ENCODE results near the gene ATAD2B. TPM values are rescaled to one million over a fixed set of nuclear protein-coding genes. Genes with fewer than 3 reads are reported as not detected.
"Not testable (repeated sequence)": the region's sequence is repeated elsewhere in the genome, so short reads cannot be mapped to it uniquely, and the experiment has no call there.

Gene ATAD2B
- polyA plus RNA-seq, 3 donors, result 2.0 to 3.9 (median 3.2) TPM

GRCh38 chr2:23772056-23772455 lies 154.9 kb downstream of the ATAD2B start:
- WGBS, 3 donors, result 48 to 81% (median 57%) methylated on average over 1 of the region's 1 CpG
- H3K27ac ChIP-seq (ENCODE audit: low read depth, low read length), result no peak overlapping the region

DNA sequence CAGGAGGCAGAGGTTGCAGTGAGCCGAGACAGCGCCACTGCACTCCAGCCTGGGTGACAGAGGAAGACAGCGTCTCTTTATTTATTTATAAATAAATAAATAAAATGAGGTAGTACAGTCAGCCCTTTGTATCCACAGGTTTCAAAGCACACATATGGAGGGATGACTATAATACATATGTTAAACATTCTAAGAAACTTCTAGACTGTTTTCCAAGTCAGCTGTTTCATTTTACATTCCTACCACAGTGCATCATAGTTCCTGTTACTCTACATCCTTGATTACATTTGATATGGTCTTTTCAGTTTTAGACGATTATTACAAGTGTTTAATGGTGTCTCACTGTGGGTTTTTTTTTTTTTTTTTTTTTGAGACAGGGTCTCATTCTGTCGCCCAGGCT lies 157.6 kb downstream of the ATAD2B start:
- no peak overlapping the region for H3K27ac ChIP-seq (ENCODE audit: low read depth, low read length)
- WGBS, 3 donors, result 94 to 98% (median 95%) methylated on average over 5 of the region's 5 CpGs

DNA sequence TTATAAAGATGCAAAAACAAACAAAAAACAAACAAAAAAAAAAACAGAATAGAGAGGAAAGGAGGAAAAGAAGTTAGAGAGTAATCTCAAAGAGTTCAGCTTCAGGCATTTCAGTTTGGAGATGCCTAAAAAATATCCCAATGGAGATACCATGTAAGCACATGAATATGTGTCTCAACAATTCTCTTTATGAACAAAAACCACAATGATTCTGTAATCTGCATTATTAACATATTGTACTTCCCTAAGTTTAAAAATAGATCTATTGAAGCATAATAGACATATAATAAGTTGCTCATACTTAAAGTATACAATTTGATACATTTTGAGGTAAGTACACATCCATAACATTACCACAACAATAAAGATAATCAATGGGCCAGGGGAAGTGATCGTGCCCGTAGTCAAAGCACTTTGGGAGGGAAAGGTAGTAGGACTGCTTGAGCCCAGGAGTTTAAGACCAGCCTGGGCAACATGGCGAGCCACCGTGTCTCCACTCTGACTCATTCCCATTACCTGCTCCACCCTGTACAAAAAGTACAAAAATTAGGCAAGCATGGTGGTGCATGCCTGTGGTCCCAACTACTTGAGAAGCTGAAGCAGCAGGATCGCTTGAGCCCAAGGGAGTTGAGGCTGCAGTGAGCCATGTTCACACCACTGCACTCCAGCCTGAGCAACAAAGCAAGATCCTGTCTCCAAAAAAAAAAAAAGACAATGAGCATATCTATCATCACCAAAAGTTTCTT lies 158.9 kb downstream of the ATAD2B start:
- H3K27ac ChIP-seq (ENCODE audit: low read depth, low read length), result no peak overlapping the region
- WGBS, 3 donors, result 73 to 98% (median 88%) methylated on average over 5 of the region's 5 CpGs

DNA sequence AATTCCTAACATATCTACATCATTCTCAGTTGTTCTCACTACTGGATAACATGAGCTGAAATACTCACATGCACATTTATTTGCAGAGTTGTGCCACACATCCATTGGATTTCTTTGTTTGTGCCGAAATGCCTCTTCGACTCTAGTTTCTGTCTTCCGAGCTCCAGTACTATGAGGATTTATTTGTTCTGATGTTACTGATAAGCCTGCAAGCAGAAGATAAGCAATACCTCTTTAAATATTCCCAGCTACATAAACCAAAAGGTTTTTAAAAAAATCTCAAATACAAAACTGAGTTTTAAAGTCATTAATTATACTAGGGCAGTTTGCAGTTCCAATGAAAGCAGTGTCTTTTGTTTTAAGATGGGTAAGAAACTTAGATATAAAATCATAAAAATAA lies 164.8 kb downstream of the ATAD2B start:
- no peak overlapping the region for H3K27ac ChIP-seq (ENCODE audit: low read depth, low read length)
- 66 to 71% (median 70%) methylated on average over 3 of the region's 3 CpGs for WGBS, 3 donors

- H3K27ac ChIP-seq (ENCODE audit: low read depth, low read length), result no peak overlapping the region
- 12 to 53% (median 26%) methylated on average over 1 of the region's 1 CpG for WGBS, 3 donors
These were observed 165.3 kb downstream of the ATAD2B start for GRCh38 chr2:23761638-23762037.

DNA sequence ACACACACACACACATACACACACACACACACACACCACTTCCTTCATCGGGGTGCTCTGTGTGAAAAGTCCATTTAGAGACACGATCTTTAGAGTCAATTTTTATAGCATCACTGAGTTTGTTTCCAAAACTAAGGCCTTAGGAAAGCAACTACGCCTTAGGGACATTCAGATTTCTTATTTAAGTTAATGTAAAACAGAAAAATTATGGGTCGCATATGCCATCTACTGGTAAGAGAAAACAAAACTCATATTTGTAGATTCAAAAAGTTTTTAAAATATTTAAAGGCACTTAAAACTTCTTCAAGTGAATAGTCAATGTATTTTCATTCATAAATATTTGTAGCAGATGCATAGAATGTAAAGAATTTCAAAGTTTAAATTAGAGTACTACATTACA lies 166.2 kb downstream of the ATAD2B start:
- no peak overlapping the region for H3K27ac ChIP-seq (ENCODE audit: low read depth, low read length)
- 55 to 74% (median 61%) methylated on average over 4 of the region's 4 CpGs for WGBS, 3 donors

- WGBS, 3 donors, result 78 to 86% (median 84%) methylated on average over 6 of the region's 6 CpGs
These were observed 169.1 kb downstream of the ATAD2B start for GRCh38 chr2:23757686-23758433.

DNA sequence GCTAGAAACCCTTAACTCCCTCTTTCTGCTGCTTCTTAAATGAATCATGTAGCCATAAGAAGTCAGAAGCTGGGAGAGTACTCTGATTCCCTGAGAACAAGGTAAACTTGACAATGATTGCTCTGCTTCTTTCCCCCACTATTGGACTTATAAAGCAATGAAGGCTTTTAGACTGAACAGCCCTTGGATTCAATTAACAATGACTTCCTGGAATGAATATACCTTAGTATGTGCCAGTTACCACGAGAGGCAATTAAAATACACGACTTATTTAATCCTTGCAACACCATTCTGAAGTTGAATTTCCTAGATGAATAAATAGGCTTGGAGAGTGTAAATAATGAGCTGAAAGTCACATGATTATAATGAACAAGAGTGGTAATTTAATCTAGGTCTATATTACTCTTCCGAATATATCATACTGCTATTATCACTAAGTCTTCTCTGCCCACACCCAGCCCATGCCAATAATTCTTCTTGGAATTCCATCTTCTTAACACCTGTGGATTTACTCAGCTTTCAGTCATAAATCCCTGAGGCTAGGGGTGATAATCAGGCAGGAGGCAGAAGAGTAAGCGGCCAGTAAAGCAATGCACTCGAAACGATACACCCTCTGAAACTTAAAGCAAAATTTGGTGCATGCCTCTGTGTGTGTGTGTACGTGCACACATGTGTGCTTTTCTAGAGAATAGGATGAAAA lies 170.2 kb downstream of the ATAD2B start:
- H3K27ac ChIP-seq (ENCODE audit: low read depth, low read length), result no peak overlapping the region
- 88 to 92% (median 92%) methylated on average over 7 of the region's 7 CpGs for WGBS, 3 donors

More at GRCh38 chr2:23757686-23758433, 169.1 kb downstream of the ATAD2B start:
- no peak overlapping the region for H3K27ac ChIP-seq (ENCODE audit: low read depth, low read length)

- H3K27ac ChIP-seq (ENCODE audit: low read depth, low read length), result no peak overlapping the region
These were observed 172.0 kb downstream of the ATAD2B start for GRCh38 chr2:23754970-23755369.

- 85 to 93% (median 85%) methylated on average over 4 of the region's 4 CpGs for WGBS, 3 donors
- H3K27ac ChIP-seq (ENCODE audit: low read depth, low read length), result no peak overlapping the region
These were observed 173.5 kb downstream of the ATAD2B start for GRCh38 chr2:23753291-23754010.

DNA sequence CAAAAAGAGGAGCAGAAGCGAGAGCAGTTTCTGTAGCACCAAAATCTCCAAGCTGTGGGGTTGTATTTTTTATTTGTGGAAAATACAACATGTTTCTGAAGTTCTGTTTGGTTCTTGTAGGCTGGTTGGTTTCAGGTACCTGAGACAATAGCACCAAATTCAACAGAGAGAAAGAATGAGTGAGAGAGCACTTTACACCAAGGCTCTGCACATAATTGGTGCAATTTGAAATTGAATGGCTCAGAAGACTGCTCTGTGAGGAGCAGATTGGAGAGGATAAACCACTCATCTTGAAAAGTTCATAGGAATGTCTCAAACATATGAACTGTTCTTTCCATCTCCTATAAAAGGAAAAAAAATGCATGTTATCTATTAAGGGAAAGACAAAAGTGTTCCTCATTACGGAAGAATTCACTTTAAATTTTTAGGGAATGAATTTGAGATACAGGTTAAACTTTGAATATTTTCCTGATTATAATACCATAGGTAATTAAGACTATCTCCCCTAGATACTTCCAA lies 175.1 kb downstream of the ATAD2B start:
- 95 to 100% (median 96%) methylated on average over 2 of the region's 2 CpGs for WGBS, 3 donors
- no peak overlapping the region for H3K27ac ChIP-seq (ENCODE audit: low read depth, low read length)

DNA sequence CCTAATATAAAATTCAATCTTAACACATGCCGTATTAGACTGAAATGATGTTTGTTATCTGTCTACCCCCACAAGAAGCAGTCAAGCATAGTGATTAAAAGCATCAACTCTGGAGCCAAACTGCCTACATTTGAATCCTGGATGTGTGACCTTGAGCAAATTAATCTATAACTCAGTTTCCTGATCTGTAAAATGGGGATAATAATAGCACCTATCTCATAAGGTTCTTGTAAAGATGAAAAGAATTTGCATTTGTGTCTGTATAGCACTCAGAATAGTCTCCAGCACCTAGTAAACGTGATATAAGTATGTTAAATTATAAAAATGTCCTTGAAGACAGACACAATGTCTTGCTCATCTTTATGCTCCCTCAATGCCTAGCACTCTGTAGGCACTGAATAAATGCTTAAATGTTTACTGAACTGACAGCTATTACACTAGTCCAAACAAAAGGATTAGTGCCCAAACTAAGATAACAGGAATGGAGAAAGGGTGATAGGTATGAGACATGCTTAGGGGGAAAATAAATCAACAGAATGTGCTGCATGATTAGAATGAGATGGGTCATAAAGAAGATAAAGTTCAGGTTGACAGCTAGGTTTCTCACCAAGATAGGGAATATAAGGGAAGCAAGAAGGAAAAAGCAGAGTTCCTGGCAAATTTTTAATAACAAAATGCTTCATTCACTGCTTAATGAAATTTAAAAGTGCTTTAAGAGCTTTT lies 180.6 kb downstream of the ATAD2B start:
- WGBS, 3 donors, result 66 to 85% (median 85%) methylated on average over 2 of the region's 2 CpGs
- H3K27ac ChIP-seq (ENCODE audit: low read depth, low read length), result no peak overlapping the region

- H3K27ac ChIP-seq (ENCODE audit: low read depth, low read length), result no peak overlapping the region
These were observed 181.2 kb downstream of the ATAD2B start for GRCh38 chr2:23745726-23746105.

DNA sequence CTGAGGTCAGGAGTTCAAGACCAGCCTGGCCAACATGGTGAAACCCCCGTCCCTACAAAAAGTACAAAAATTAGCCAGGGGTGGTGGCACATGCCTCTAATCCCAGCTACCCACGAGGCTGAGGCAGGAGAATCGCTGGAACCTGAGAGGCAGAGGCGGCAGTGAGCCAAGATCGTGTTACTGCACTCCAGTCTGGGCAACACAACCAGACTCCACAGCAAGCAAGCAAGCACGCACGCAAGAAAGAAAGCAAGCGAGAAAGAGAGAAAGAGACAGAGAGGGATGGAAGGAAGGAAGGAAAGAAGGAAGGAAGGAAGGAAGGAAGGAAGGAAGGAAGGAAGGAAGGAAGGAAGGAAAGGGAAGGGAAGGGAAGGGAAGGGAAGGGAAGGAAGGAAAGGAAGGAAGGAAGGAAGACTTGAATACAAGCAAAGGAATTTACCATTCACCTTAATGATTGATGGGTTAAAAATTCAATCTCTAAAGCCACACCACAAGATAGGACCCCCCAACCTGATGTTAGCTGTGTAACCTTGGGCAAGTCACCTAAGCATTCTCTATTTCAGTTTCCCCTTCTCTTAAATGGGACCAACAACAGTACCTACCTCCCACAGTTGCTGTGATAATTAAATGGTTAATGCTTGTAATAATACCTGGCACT lies 181.7 kb downstream of the ATAD2B start:
- 83 to 93% (median 87%) methylated on average over 8 of the region's 8 CpGs for WGBS, 3 donors
- H3K27ac ChIP-seq (ENCODE audit: low read depth, low read length), result no peak overlapping the region

- 96 to 99% (median 98%) methylated on average over 9 of the region's 9 CpGs for WGBS, 3 donors
- not testable (repeated sequence) for H3K27ac ChIP-seq (ENCODE audit: low read depth, low read length)
These were observed 190.1 kb downstream of the ATAD2B start for GRCh38 chr2:23736783-23737182.

DNA sequence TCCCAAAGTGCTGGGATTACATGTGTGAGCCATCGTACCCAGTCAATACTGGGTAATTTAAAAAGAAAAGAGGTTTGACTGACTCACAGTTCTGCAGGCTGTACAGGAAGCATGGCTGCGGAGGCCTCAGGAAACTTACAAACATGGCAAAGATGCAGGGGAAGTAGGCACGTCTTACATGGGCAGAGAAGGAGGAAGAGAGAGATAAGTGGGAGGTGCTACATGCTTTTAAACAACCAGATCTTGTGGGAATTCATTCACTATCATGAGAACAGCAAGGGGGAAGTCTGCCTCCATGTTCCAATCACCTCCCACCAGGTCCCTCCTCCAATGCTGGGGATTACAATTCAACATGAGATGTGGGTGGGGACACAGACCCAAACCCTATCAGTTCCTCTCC lies 192.5 kb downstream of the ATAD2B start:
- H3K27ac ChIP-seq (ENCODE audit: low read depth, low read length), result no peak overlapping the region
- WGBS, 3 donors, result 67 to 94% (median 71%) methylated on average over 3 of the region's 3 CpGs

DNA sequence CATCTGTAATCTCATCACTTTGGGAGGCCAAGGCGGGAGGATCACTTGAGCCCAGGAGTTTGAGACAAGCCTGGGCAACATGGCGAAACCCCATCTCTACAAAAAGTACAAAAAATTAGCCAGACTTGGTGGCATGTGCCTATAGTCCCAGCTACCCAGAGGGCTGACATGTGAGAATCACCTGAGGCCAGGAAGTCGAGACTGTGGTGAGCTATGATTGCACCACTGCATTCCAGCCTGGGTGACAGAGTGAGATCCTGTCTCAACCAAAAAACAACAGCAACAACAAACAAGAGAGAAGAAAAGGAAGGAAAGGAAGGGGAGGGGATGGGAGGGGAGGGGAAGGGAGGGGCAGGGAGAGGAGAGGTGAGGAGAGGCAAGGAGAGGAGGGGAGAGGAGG lies 203.9 kb downstream of the ATAD2B start:
- H3K27ac ChIP-seq (ENCODE audit: low read depth, low read length), result not testable (repeated sequence)
- WGBS, 3 donors, result 95 to 100% (median 99%) methylated on average over 3 of the region's 3 CpGs

DNA sequence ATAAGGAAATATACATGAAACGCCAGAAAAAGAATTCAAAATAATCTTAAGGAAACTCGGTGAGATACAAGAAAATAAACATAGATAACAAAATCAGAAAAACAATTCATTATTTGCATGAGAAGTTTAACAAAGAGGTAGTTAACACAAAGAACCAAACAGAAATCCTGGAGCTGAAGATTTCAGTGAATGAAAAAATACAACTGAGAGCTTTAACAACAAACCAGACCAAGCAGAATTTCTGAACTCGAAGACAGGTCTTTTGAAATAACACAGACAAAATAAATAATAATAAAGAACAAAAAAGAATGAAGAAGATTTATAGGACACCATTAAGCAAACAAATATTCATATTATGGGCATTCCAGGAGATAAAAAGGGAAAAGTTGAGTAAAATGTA lies 204.7 kb downstream of the ATAD2B start:
- H3K27ac ChIP-seq (ENCODE audit: low read depth, low read length), result no peak overlapping the region
- 96 to 98% (median 97%) methylated on average over 3 of the region's 3 CpGs for WGBS, 3 donors
